ENCODE results near the gene GRIN3B.

The GRIN3B gene

GRCh38 chr19:1017906-1018305 lies 17.7 kb downstream of the GRIN3B start:
- no peak for ATAC-seq
- TF ChIP-seq TOX (CRISPR knock-in tag; IDR thresholded peaks at IDR 0.05; ENCODE audit: borderline replicate concordance) (no peak), CSDC2 (CRISPR knock-in tag; IDR thresholded peaks at IDR 0.05) (no peak), BACH2 (CRISPR knock-in tag; IDR thresholded peaks at IDR 0.05; ENCODE audit: borderline replicate concordance) (no peak), PATZ1 (CRISPR knock-in tag; IDR thresholded peaks at IDR 0.05; ENCODE audit: borderline replicate concordance) (no peak), RARB (CRISPR knock-in tag; IDR thresholded peaks at IDR 0.05) (no peak), TSHZ2 (CRISPR knock-in tag; IDR thresholded peaks at IDR 0.05) (no peak), ESRRG (CRISPR knock-in tag; IDR thresholded peaks at IDR 0.05) (no peak), ARNTL (CRISPR knock-in tag; IDR thresholded peaks at IDR 0.05; ENCODE audit: borderline replicate concordance, low read depth) (no peak), TCF4 (CRISPR knock-in tag; IDR thresholded peaks at IDR 0.05; ENCODE audit: borderline replicate concordance) (no peak), ZFP30 (CRISPR knock-in tag; IDR thresholded peaks at IDR 0.05) (no peak), SNAI2 (CRISPR knock-in tag; IDR thresholded peaks at IDR 0.05) (no peak), ZFP3 (CRISPR knock-in tag; IDR thresholded peaks at IDR 0.05) (no peak), OSR1 (CRISPR knock-in tag; IDR thresholded peaks at IDR 0.05) (no peak), ZC3H10 (CRISPR knock-in tag; IDR thresholded peaks at IDR 0.05) (no peak), ISL1 (CRISPR knock-in tag; IDR thresholded peaks at IDR 0.05) (no peak), ZNF565 (CRISPR knock-in tag; conservative IDR thresholded peaks at IDR 0.05; ENCODE audit: low read depth) (no peak), GLIS3 (CRISPR knock-in tag; IDR thresholded peaks at IDR 0.05) (no peak), ZNF8 (CRISPR knock-in tag; IDR thresholded peaks at IDR 0.05) (no peak)
- TF ChIP-seq, protein P1, sequence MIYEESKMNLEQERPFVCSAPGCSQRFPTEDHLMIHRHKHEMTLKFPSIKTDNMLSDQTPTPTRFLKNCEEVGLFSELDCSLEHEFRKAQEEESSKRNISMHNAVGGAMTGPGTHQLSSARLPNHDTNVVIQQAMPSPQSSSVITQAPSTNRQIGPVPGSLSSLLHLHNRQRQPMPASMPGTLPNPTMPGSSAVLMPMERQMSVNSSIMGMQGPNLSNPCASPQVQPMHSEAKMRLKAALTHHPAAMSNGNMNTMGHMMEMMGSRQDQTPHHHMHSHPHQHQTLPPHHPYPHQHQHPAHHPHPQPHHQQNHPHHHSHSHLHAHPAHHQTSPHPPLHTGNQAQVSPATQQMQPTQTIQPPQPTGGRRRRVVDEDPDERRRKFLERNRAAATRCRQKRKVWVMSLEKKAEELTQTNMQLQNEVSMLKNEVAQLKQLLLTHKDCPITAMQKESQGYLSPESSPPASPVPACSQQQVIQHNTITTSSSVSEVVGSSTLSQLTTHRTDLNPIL (CRISPR knock-in tag; IDR thresholded peaks at IDR 0.05; ENCODE audit: low read depth), result no peak
- TF ChIP-seq, protein P2, sequence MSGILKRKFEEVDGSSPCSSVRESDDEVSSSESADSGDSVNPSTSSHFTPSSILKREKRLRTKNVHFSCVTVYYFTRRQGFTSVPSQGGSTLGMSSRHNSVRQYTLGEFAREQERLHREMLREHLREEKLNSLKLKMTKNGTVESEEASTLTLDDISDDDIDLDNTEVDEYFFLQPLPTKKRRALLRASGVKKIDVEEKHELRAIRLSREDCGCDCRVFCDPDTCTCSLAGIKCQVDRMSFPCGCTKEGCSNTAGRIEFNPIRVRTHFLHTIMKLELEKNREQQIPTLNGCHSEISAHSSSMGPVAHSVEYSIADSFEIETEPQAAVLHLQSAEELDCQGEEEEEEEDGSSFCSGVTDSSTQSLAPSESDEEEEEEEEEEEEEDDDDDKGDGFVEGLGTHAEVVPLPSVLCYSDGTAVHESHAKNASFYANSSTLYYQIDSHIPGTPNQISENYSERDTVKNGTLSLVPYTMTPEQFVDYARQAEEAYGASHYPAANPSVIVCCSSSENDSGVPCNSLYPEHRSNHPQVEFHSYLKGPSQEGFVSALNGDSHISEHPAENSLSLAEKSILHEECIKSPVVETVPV (CRISPR knock-in tag; IDR thresholded peaks at IDR 0.05), result no peak

DNA sequence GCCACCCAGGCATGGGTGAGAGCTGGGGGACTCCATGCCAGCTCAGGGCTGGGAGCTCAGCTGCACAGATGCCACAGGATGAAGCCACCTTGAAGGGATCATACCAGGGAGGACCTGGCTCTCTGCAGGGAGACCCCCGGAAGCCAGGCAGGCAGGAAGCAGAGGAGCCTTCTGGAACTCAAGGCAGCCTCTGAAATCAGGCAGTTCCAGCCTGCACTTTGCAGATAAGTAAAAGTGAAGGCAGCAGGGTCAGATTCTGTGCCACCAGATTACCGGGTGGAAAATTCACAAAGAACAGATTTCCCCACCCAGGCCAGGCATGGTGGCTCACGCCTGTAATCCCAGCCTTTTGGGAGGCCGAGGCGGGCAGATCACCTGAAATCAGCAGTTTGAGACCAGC lies 18.2 kb downstream of the GRIN3B start:
- no peak for ATAC-seq
- TF ChIP-seq ZFP3 (CRISPR knock-in tag; IDR thresholded peaks at IDR 0.05), result no peak
- TF ChIP-seq OSR1 (CRISPR knock-in tag; IDR thresholded peaks at IDR 0.05), result no peak
- no peak for TF ChIP-seq ISL1 (CRISPR knock-in tag; IDR thresholded peaks at IDR 0.05)
- no peak for TF ChIP-seq GLIS3 (CRISPR knock-in tag; IDR thresholded peaks at IDR 0.05)
- no peak for TF ChIP-seq PATZ1 (CRISPR knock-in tag; IDR thresholded peaks at IDR 0.05; ENCODE audit: borderline replicate concordance)
- TF ChIP-seq ZNF565 (CRISPR knock-in tag; conservative IDR thresholded peaks at IDR 0.05; ENCODE audit: low read depth), result no peak
- no peak for TF ChIP-seq PPARA (CRISPR knock-in tag; IDR thresholded peaks at IDR 0.05; ENCODE audit: borderline replicate concordance)

GRCh38 chr19:1018932-1019615 lies 18.9 kb downstream of the GRIN3B start:
- TF ChIP-seq PATZ1 (CRISPR knock-in tag; IDR thresholded peaks at IDR 0.05; ENCODE audit: borderline replicate concordance), result no peak
- no peak for TF ChIP-seq ZC3H10 (CRISPR knock-in tag; IDR thresholded peaks at IDR 0.05)
- no peak for TF ChIP-seq ZNF8 (CRISPR knock-in tag; IDR thresholded peaks at IDR 0.05)
- TF ChIP-seq TSHZ2 (CRISPR knock-in tag; IDR thresholded peaks at IDR 0.05), result no peak
- no peak for TF ChIP-seq CSDC2 (CRISPR knock-in tag; IDR thresholded peaks at IDR 0.05)
- TF ChIP-seq PPARA (CRISPR knock-in tag; IDR thresholded peaks at IDR 0.05; ENCODE audit: borderline replicate concordance), result no peak
- TF ChIP-seq TOX (CRISPR knock-in tag; IDR thresholded peaks at IDR 0.05; ENCODE audit: borderline replicate concordance), result no peak
- no peak for TF ChIP-seq SNAI2 (CRISPR knock-in tag; IDR thresholded peaks at IDR 0.05)
- no peak for TF ChIP-seq RARB (CRISPR knock-in tag; IDR thresholded peaks at IDR 0.05)
- ATAC-seq, result no peak
